ENCODE results near the gene CLASP1. TPM values are rescaled to one million over a fixed set of nuclear protein-coding genes. Genes with fewer than 3 reads are reported as not detected.

The CLASP1 gene
- total RNA-seq, 1 experiment from 2014 or later: 45.9 TPM

DNA sequence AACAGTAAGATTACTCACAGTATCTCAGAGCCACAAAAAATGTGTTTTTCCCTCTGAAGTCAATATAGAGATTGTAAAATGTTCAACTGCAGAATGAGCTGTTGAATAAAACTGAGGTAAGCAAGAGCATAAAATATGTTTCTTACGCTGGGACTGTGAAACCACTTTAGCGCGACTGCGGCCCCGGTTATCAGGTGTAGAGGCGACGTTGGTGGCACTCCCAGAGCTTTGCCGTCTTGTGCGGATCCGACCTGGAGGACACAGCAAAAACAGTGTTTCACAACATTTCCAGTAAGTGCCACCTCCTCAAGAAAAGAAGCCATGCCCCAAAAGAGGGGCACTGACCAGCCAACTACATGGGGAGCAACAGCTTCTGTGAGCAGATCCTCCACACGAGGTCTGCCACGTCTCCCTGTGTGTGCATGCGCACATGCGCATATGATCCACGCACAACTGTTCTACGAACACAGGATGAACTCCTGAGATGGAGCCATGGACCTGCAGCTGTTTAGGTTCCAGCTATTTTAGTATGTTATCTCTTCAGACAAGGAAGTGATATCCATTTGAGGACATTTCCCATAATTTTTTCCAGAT is 219.2 kb downstream of the CLASP1 start:
- Histone ChIP-seq H3K4me2 (ENCODE audit: insufficient read depth, insufficient read length, low read length) (no peak overlapping the region), H3K23me2 (ENCODE audit: insufficient read length, low read depth, low read length, poor library complexity, severe bottlenecking) (no peaks in the 10 kb centered on the region), H2BK5ac (ENCODE audit: insufficient read length, low read length) (no peak overlapping the region), H3K4me1 (ENCODE audit: insufficient read depth, low read length) (no peaks in the 10 kb centered on the region), H3K79me2 (ENCODE audit: insufficient read depth, low read length) (no peaks in the 10 kb centered on the region), H4K20me1 (ENCODE audit: control insufficient read depth, insufficient read depth, insufficient read length) (no peaks in the 10 kb centered on the region), H3K18ac (ENCODE audit: insufficient read length, low read depth, low read length) (no peak overlapping the region), H3T11ph (ENCODE audit: low read length) (no peak overlapping the region), H3K9me3 (ENCODE audit: control insufficient read depth, low read depth, low read length) (no peaks in the 10 kb centered on the region), H3K14ac (ENCODE audit: insufficient read depth, low read length) (no peak overlapping the region), H4K8ac (replicated peaks; ENCODE audit: insufficient read length, low read depth, low read length) (no peak overlapping the region), H3K23ac (ENCODE audit: insufficient read length, low read depth, low read length) (no peak overlapping the region), H2AFZ (ENCODE audit: low read length) (no peak overlapping the region), H2BK15ac (ENCODE audit: low read depth, low read length) (no peak overlapping the region), H4K91ac (ENCODE audit: insufficient read length, low read depth, low read length) (no peak overlapping the region), H3K27ac (ENCODE audit: insufficient read length, low read depth, low read length) (no peak overlapping the region), H3K27me3 (ENCODE audit: insufficient read depth, low read length) (no peaks in the 10 kb centered on the region), H2BK20ac (ENCODE audit: low read depth, low read length, poor library complexity, severe bottlenecking) (no peak overlapping the region), H3K79me1 (ENCODE audit: insufficient read depth, low read depth, low read length, poor library complexity, severe bottlenecking) (no peaks in the 10 kb centered on the region), H2BK12ac (ENCODE audit: insufficient read length, low read depth, low read length) (no peak overlapping the region), H2AK5ac (ENCODE audit: insufficient read length, low read length) (no peak overlapping the region), H3K9ac (ENCODE audit: extremely low read depth, insufficient read length, low read length) (no peak overlapping the region), H2BK120ac (ENCODE audit: low read depth, low read length, poor library complexity, severe bottlenecking) (no peak overlapping the region), H3K56ac (ENCODE audit: insufficient read length, low read depth, low read length) (no peak overlapping the region), H3K4ac (ENCODE audit: low read depth, low read length) (no peak overlapping the region), H4K5ac (ENCODE audit: insufficient read length, low read depth, low read length) (no peak overlapping the region)
- TF ChIP-seq, protein P1, sequence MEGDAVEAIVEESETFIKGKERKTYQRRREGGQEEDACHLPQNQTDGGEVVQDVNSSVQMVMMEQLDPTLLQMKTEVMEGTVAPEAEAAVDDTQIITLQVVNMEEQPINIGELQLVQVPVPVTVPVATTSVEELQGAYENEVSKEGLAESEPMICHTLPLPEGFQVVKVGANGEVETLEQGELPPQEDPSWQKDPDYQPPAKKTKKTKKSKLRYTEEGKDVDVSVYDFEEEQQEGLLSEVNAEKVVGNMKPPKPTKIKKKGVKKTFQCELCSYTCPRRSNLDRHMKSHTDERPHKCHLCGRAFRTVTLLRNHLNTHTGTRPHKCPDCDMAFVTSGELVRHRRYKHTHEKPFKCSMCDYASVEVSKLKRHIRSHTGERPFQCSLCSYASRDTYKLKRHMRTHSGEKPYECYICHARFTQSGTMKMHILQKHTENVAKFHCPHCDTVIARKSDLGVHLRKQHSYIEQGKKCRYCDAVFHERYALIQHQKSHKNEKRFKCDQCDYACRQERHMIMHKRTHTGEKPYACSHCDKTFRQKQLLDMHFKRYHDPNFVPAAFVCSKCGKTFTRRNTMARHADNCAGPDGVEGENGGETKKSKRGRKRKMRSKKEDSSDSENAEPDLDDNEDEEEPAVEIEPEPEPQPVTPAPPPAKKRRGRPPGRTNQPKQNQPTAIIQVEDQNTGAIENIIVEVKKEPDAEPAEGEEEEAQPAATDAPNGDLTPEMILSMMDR (conservative IDR thresholded peaks at IDR 0.05): no peak
- no peaks in the 10 kb centered on the region for H3K27me3 Mint-ChIP-seq (ENCODE audit: low read depth)
- WGBS (ENCODE audit: extremely low coverage, insufficient read length, low lambda C conversion rate): no CpG with 5 or more reads among the region's 16 CpGs
- no peak for DNase-seq
- H3K9me3 Mint-ChIP-seq: no peaks in the 10 kb centered on the region
- no peaks in the 10 kb centered on the region for H3K4me1 Mint-ChIP-seq
- H3K4me3 Mint-ChIP-seq: no peak overlapping the region
- no peak overlapping the region; a peak in 1 of 7 replicates for H3K27ac Mint-ChIP-seq
- peaks cover 8 to 27% (median 25%) of the 10 kb centered on the region in 3 experiments; a peak in 5 of 7 replicates for H3K36me3 Mint-ChIP-seq (ENCODE audit: insufficient read depth in 1 of 3, low read depth in 3 of 3)

Measured in H9 (cell line).